ENCODE data around the gene ZFAND4. TPM values are rescaled to one million over a fixed set of nuclear protein-coding genes. Genes with fewer than 3 reads are reported as not detected.

Gene ZFAND4
- total and polyA plus RNA-seq, 2 experiments from 2014 or later: 7.4 to 30.3 TPM

GRCh38 chr10:45607276-45607675 lies 65.3 kb downstream of the ZFAND4 start (continued):
- no peak for TF ChIP-seq JUNB (IDR thresholded peaks at IDR 0.05; ENCODE audit: unreplicated experiment)

- H2AFZ ChIP-seq: no peak overlapping the region
- H3K27ac ChIP-seq (ENCODE audit: low read depth): no peak overlapping the region
- H3K4me1 Mint-ChIP-seq: peaks cover 11% of the 10 kb centered on the region; the same call in 2 of the 3 replicates
- ATAC-seq: no peak
- peaks cover 7% of the 10 kb centered on the region; the same call in 1 of the 2 replicates for H3K4me1 ChIP-seq (ENCODE audit: insufficient read depth)
- H3K4me2 ChIP-seq: no peak overlapping the region
- H3K27ac Mint-ChIP-seq: no peak overlapping the region
- no peak overlapping the region for H3K4me3 Mint-ChIP-seq
- peaks cover 7% of the 10 kb centered on the region; the same call in 2 of the 3 replicates for H3K9me3 Mint-ChIP-seq
- H3K9me2 ChIP-seq (ENCODE audit: insufficient read depth): no peaks in the 10 kb centered on the region
- H3F3A ChIP-seq (replicated peaks; ENCODE audit: low read depth): no peaks in the 10 kb centered on the region
- H3K27me3 Mint-ChIP-seq (ENCODE audit: insufficient read depth, low read depth, poor library complexity): no peaks in the 10 kb centered on the region
- H4K20me1 ChIP-seq (replicated peaks; ENCODE audit: insufficient read depth): no peaks in the 10 kb centered on the region
- H3K79me2 ChIP-seq (replicated peaks; ENCODE audit: insufficient read depth): no peaks in the 10 kb centered on the region
- no peak for TF ChIP-seq EZH2phosphoT487 (IDR thresholded peaks at IDR 0.05; ENCODE audit: unreplicated experiment)
- TF ChIP-seq CREB1 (CRISPR knock-in tag; IDR thresholded peaks at IDR 0.05; ENCODE audit: low read depth): no peak
- no peak for TF ChIP-seq EZH2 (IDR thresholded peaks at IDR 0.05; ENCODE audit: low read depth, unreplicated experiment)
- TF ChIP-seq NANOG (IDR thresholded peaks at IDR 0.05; ENCODE audit: borderline replicate concordance): no peak
- TF ChIP-seq ZNF331 (CRISPR knock-in tag; IDR thresholded peaks at IDR 0.05; ENCODE audit: low read depth): no peak
- TF ChIP-seq STAT1 (IDR thresholded peaks at IDR 0.05; ENCODE audit: unreplicated experiment): no peak
- TF ChIP-seq JUNB (IDR thresholded peaks at IDR 0.05; ENCODE audit: unreplicated experiment): no peak
- H3K27me3 ChIP-seq (ENCODE audit: insufficient read depth): no peaks in the 10 kb centered on the region
- DNase-seq (ENCODE audit: low spot score): no peak
- no peaks in the 10 kb centered on the region for H3K36me3 ChIP-seq (ENCODE audit: insufficient read depth)
- peaks cover 3% of the 10 kb centered on the region; the same call in 1 of the 3 replicates for H3K36me3 Mint-ChIP-seq (ENCODE audit: low read depth)
- H3K4me3 ChIP-seq: no peak overlapping the region
Observed at GRCh38 chr10:45602836-45603235, 69.7 kb downstream of the ZFAND4 start.

GRCh38 chr10:45602082-45602730 lies 70.4 kb downstream of the ZFAND4 start:
- DNase-seq (ENCODE audit: low spot score): no peak
- H3K9me3 Mint-ChIP-seq: peaks cover 7% of the 10 kb centered on the region; the same call in 2 of the 3 replicates
- TF ChIP-seq EZH2phosphoT487 (IDR thresholded peaks at IDR 0.05; ENCODE audit: unreplicated experiment) (no peak), NANOG (IDR thresholded peaks at IDR 0.05; ENCODE audit: borderline replicate concordance) (no peak), CREB1 (CRISPR knock-in tag; IDR thresholded peaks at IDR 0.05; ENCODE audit: low read depth) (no peak), STAT1 (IDR thresholded peaks at IDR 0.05; ENCODE audit: unreplicated experiment) (no peak), ZNF462 (CRISPR knock-in tag; IDR thresholded peaks at IDR 0.05) (no peak), ETS1 (IDR thresholded peaks at IDR 0.05) (no peak), CTCF (conservative IDR thresholded peaks at IDR 0.05; ENCODE audit: low read depth in 2 of 2) (no peak)

More at GRCh38 chr10:45602082-45602730, 70.4 kb downstream of the ZFAND4 start:
- H3K36me3 Mint-ChIP-seq (ENCODE audit: low read depth): peaks cover 3% of the 10 kb centered on the region; the same call in 1 of the 3 replicates
- no peaks in the 10 kb centered on the region for H3K36me3 ChIP-seq (ENCODE audit: insufficient read depth)
- H3K4me3 ChIP-seq: no peak overlapping the region
- no peak overlapping the region for H3K27ac Mint-ChIP-seq
- no peaks in the 10 kb centered on the region for H3K27me3 ChIP-seq (ENCODE audit: insufficient read depth)
- H3K27me3 Mint-ChIP-seq (ENCODE audit: insufficient read depth, low read depth, poor library complexity): peaks cover 2% of the 10 kb centered on the region
- no peak for ATAC-seq
- H3K4me1 ChIP-seq (ENCODE audit: insufficient read depth): peaks cover 1% of the 10 kb centered on the region; the same call in 1 of the 2 replicates
- H2AFZ ChIP-seq: no peak overlapping the region
- H3K9me2 ChIP-seq (ENCODE audit: insufficient read depth): no peaks in the 10 kb centered on the region
- no peak overlapping the region for H3K4me2 ChIP-seq
- no peaks in the 10 kb centered on the region for H4K20me1 ChIP-seq (replicated peaks; ENCODE audit: insufficient read depth)
- H3F3A ChIP-seq (replicated peaks; ENCODE audit: low read depth): no peaks in the 10 kb centered on the region
- H3K4me3 Mint-ChIP-seq: no peak overlapping the region
- H3K4me1 Mint-ChIP-seq: peaks cover 8% of the 10 kb centered on the region; the same call in 1 of the 3 replicates
- H3K79me2 ChIP-seq (replicated peaks; ENCODE audit: insufficient read depth): no peaks in the 10 kb centered on the region
- H3K27ac ChIP-seq (ENCODE audit: low read depth): no peak overlapping the region
